Activated CD4-positive, alpha-beta T cell treated with anti-CD3 and anti-CD28 coated beads, Interleukin-2, amount 50 U/mL, for 48 hours (primary cell): Measurements from ENCODE around the gene TMEM131.
"Not testable (repeated sequence)": the region's sequence is repeated elsewhere in the genome, so short reads cannot be mapped to it uniquely, and the experiment has no call there.

Experiments
- DNase-seq, 2 experiments: peaks; one replicate each; pipeline ENCODE4 v3.0.0-alpha.2; 2020

Gene TMEM131

DNA sequence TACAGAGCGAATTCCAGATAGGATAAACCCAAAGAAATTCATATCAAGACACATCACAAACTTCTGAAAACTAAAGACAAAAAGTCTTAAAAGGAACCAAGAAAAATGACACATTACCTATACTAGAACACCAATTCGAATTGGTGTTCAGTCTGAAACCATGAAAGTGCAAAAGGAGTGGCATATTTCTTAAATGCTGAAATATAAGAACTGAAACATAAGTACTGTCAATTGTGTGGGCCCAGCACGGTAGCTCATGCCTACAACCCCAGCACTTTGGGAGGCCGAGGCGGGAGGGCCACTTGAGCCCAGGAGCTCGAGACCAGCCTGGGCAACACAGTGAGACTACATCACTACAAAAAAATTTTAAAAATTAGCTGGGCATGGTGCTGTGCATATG lies 43.4 kb downstream of the TMEM131 start:
- no peak for DNase-seq

DNA sequence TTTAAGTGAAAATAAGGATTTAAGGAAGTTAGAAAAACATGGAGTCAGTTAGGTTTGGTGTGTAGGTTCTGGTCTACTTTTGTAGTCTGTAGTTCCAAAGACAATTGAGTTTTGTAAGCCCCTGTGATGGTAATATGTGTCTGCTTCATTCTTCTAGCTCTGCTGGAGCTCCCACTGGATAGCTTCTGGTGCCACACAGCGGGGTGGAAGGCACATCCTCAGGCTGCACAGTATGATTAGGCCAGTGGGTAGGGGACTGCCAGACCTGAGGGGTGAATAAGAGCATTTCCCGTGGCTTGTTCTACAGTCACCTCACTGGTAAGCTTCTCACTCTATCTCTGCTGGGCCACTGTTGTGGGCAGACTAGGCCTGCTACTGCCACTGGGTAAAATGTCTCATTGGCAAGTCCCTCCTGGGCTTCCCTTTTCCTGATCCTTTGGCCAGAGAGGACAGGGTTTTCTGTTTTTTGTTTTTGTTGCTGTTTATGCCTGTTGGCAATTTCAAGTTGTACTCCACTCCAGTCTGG lies 44.5 kb downstream of the TMEM131 start:
- DNase-seq = peak in 1 of 2 experiments; percentile 27

DNA sequence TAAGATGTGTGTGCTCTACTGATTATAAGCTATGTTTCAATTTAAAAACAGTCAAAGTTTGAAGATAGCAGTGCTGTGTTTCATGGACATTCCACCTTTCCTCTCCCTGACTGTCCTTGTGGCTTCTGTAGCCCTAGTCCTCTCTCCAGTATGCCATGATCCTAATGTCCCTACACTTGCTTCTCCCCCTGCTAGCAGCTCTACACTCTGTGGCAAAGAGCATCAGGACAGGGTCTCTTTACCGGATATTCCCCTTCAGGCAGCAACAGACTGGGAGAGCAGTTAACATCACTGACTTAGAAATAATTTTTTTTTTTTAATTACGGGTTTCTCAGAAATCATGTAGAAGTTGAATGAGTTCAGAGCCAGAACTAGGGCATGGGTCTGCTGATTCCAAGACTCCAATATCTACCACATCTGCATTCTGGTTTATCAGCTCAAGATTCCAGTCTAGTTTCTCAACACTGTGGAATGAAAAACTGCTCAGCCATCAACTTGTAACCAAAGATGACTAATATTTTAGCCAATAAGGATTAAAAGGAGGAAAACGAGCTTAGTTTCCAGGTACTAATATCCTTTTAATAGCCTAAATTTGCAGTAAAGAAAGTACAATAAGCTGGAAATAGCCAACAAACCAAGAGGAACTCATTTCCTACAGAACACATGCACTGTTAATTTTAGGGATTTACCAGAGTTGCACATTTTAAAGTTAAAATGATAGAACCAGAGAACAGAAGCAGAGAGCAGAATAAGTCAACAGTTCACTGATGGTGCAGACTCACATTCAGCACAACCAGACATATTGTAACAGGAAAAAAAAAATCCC lies 45.2 kb downstream of the TMEM131 start:
- DNase-seq = no peak

DNA sequence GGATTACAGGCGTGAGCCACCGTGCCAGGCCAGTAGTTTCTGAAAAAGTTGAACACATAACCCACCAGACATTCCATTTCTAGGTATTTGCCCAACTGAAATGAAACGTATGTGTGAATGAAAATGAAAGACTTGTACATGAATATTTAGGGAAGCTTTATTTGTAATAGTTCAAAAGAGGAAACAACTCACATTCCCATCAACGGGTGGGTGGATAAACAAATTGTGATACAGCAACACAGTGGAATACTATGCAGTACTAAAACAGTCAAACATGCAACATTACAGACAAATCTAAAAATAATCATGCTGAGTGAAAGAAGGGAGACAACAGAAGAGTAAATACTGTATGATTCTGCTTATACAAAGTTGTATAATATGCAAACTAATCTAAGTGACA lies 46.8 kb downstream of the TMEM131 start:
- no peak for DNase-seq

DNA sequence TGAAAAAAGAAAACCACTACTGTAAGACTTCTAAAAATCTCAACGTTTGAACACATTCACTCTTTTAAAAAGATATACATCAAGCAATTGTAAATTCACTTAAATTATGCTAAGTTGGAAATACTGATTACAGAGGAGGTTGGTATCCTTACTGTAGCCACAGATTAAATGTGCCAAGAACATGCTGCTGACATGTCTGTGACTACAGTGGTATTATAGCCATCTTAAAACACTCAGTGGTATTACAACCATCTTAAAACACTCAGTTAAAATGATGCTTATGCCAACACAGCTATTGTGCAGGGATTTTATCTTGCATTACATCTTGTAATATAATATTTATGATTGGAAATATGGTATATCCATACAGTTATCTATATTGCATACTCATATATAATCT lies 50.0 kb downstream of the TMEM131 start:
- DNase-seq = no peak

DNA sequence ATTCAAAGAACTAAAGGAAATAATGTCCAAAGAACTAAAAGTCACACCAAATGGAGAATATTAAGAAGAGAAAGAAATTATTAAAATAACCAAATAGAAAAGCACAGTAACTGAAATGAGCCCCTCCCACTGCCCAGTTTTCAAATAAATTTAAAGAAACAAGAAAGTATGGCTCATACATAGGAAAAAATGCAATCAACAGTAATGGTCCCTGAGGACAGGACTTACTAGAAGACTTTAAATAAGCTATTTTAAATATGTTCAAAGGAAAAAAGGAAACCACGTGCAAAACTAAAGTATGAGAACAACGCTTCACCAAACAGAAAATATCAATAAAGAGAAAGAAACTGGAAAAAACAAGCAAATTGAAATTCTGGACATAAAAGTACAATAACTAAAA lies 58.9 kb downstream of the TMEM131 start:
- DNase-seq = no peak

DNA sequence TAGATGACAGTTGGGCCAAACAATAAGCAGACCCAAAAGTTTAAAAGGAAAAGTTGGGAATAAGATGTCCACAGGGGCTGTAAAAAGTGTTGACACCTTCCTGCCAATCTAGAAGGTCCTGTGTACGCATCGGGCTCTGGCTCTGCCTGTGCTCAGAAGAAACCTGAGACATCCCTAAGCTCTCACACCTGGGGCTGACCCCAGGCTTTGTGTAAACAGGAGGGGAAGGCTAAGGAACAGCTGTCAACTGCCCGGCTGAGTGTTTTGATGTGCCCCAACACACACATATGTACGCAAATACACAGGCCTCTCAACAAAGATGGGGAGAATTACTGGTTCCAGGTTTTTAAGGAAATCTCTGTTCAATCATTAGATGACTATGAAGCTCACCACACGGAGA lies 59.5 kb downstream of the TMEM131 start:
- no peak for DNase-seq

DNA sequence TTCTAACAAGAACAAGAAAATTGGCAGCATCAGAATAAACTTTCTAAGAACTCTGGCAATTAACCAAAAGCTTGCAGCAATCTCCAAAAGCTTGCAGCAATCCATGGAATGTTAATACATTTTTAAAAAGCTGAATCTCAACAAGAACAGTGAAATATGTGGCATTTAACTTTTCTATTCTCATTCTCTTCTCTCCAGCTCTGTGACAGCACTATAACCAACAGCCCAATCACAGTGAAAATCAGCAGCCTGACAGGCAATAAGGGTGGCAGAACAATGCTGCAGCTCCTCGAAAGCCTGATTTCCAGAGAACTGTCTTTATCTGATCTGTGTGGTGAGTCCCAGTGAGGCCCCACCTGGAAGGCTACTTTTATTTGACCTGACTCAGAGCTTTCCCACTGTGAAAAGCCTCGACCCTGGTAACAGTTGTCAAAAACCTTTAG lies 60.0 kb downstream of the TMEM131 start:
- DNase-seq = peak; percentile 5 to 9

DNA sequence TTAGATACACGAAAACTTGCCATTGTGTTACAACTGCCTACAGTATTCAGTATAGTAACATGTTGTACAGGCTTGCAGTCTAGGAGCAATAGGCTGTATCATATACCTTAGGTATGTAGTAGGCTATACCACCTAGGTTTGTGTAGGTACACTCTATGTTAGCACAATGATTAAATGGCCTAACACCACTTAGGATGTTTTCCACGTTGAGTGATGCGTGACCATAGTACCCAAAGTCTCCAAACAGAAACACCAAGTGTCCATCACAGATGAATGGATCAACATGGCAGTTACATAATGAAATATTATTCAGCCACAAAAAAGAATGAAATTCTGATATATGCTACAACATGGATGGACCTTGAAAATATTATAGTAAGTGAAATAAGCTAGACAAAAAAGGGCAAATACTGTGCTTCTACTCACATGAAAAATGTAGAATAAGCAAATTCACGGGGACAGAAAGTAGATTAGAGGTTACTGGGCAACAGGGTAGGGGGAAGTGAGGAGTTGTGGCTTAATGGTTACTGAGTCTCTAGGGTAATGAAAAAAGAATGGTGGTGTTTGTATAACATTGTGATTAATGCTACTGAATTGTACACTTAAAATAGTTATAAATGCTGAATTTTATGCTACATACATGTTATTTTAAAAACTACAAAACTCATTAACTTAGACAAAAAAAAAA lies 62.6 kb downstream of the TMEM131 start:
- no peak for DNase-seq

DNA sequence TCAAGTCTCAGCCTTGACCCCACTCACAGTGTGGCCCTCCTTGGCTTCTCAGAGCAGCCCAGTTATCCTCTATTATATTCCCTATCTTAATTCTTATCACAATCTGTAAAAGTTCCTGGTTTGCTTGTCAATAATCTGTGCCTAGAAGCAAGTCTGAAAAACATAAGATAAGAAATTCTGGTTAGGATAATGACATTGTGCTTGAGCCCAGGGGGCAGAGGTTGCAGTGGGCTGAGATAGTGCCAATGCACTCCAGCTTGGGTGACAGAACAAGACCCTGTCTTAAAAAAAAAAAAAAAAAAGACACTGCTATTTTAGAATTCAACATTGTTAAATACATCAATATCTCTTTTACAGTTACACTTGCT lies 63.9 kb downstream of the TMEM131 start:
- DNase-seq = no peak

DNA sequence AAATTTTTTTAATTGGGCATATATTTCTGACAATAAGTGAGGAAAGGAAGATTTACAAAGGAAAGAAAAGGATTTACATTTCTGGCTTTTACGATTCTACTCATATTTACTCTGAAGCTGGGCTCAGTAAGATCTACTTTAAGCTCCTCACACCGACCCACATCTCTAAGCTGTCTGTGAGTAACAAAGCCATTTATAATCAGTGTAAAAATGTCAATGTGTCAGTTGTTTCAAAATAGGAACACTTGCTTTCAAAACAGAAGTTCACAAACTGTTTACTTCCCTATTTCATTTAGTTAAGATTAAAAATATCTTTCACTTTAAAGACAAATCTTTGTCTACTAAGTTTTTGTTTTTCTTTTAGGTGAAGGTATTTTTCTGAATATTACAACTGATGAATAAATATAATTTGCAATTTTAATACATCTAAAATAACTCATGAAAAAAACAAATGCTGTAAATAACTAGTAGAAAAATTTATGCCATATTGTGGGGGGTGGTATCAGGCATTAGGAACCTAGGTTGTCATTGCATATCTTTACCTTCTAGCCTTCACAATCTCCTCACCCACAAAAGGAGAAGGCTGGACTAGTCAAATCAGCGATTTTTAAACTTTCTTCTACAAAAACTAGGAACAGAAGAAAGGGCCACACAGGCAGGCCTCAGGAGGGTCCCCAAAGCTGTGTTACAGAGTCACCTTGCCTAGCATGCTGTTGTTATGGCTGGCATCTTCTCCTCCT lies 64.5 kb downstream of the TMEM131 start:
- no peak for DNase-seq

DNA sequence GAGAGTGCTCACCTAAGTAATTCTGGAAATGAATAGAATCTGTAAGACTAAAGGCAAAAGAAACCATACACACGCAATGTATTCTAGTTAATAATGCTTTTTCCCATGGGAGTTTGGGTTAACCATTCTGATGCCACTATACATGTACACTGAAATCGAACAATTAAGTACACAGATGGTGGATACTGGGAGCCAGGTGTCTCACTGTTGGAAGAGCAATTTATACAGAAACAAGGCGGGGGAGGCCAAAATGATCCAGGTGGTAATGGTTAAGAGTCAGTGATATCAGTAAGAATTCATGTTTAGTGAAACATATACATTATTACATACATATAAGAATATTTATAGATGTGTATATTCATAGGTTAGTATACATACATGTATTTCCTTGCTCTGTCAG lies 67.2 kb downstream of the TMEM131 start:
- no peak for DNase-seq

DNA sequence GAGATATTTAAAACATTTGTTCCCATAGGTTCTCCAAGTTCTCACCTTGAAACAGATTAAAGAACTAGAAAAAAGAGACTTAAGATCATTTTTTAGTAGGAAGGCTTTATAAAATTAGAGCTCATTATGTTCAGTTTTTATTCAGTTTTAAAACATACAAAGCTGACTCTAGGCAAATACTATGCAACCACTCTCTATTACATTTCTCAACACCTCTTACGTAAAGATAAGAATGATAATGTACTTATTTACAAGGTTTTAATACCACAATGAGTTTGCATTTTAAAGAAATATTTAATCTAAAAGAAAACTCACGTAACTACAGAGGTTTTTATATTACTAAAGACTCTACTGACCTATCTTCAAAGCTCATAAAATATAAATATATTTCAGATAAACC lies 68.8 kb downstream of the TMEM131 start:
- DNase-seq = no peak

DNA sequence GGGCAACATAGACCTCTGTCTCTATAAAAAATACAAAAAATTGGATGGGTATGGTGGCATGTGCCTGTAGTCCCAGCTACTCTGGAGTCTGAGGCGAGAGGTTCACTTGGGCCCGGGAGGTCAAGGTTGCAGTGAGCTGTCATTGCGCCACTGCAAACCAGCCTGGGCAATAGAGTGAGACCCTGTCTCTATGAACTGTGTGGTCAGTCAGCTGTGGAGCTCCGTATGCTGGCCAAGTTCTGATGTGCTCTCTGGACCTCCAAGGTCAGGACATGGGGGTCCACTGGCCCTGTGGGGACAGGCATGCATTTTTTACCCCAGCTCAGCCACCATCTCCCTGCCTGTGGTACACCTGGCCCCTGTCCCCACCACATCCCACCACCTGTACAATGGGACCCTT lies 71.6 kb downstream of the TMEM131 start:
- no peak for DNase-seq

DNA sequence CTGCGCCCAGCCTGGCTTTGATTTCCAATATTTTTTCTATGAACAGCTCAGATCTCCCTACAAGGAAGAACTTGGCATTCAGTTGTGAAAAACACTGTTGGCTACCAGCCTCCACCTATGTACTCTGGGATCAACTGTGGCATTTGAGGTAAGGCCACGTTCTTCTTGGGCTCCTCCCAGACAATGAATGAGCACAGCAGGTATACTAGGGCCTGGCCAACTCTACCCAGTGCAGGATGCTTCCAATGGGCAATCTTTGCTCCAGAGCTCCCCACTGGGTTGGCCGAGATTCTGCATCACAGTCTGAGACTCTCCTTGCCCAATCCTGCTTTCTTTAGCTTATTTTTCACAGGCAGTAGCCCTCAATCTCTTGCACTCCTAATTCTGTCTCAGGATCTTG lies 75.9 kb downstream of the TMEM131 start:
- no peak for DNase-seq

DNA sequence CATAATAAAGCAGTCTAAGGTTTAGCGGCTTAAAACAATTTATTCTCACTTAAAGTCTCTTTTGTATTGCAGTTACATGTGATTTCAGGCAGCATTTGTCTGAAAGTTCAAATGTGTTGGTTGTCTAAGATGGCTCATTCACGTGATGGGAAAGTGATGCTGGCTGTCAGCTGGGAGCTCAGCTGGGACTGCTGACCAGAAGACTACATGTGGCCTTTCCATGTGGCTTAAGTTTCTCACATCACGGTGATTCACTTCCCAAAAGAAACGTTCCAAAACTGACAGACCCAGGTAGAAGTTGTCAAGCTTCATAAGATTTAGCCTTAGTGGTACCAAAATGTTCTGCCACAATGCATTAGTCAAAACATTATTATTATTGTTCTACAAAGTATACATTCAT lies 76.9 kb downstream of the TMEM131 start:
- DNase-seq = no peak

DNA sequence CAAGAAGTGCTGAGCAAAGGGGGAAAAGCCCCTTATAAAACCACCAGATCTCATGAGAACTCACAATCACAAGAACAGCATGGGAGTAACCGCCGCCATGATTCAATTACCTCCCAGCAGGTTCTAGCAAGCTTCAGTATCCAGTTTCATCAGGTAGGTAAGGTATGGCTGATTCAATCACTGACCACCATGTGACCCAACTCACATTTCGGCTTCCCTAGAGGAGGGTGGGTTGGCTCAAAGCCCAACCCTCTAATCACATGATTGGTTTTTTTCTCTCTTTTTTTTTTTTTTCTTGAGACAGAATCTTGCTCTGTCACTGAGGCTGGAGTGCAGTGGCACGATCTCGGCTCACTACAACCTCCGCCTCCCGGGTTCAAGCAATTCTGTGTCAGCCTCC lies 78.1 kb downstream of the TMEM131 start:
- DNase-seq = not testable (repeated sequence)

DNA sequence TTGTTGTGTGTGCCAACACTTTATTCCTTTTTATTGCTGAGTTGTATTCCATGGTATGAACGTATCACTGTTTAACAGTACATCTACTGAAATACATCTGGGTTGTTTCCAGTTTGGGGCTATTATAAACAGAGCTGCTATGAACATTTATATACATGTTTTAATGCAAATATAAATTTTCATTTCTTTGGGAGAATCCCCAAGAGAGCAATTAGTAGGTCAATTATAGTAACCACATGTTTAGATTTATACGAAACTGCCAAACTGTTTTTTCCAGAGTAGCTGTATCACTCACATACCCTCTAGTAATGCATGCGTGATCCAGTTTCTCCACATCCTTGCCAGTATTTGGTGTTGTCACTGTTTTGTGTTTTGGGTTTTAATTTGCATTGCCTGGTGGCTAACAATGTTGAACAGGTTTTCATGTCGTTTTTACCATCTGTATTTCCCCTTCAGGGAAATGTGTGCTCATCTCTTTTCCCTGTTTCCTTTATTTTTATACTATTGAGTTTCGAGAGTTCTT lies 81.0 kb downstream of the TMEM131 start:
- no peak for DNase-seq

DNA sequence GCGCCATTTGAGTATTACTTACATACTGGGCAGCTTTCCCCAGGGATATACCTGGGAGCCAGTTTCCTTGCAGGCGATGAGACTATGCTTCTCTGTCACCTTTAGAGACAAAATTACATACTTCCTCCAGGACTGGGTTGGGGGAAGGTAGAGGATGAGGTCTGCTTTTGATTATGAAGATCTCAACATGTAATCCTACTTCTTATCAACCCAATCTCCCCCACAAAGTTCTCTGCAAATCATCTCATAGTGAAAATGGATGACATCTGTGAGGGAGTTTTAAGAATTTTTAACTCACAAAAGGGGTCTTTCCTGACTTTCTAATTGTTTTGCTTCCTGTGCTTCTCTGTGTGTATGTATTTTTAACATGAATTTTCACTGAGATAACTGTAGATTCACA lies 81.9 kb downstream of the TMEM131 start:
- no peak for DNase-seq

DNA sequence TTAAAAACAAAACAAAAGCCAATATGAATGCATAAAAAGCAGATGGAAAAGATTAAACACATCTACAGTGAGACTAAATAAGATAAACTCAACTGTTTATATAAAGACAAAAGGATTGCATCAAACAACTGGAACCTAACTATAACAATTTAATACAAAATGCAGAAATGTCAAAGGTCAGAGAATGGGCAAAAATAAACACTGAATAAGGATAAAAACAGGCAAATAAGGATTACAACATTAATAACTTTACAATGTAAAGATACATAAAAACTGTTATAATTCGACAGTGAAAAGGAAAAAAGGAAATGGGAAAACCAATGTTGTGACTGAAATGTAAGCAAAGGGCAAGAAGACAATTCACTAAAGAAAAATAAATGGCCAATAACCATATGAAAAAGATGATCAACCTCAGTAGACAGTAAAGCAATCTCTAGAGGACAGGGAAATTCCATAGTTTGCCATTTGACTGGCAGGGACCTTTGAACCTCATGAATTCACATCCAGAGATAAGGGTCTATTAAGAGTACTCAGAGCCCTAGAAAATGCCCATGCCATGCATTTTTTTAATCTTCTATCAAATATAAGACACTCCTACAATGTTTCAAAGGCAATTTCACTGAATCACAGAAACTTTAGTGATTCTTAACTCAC lies 83.7 kb downstream of the TMEM131 start:
- DNase-seq = no peak

DNA sequence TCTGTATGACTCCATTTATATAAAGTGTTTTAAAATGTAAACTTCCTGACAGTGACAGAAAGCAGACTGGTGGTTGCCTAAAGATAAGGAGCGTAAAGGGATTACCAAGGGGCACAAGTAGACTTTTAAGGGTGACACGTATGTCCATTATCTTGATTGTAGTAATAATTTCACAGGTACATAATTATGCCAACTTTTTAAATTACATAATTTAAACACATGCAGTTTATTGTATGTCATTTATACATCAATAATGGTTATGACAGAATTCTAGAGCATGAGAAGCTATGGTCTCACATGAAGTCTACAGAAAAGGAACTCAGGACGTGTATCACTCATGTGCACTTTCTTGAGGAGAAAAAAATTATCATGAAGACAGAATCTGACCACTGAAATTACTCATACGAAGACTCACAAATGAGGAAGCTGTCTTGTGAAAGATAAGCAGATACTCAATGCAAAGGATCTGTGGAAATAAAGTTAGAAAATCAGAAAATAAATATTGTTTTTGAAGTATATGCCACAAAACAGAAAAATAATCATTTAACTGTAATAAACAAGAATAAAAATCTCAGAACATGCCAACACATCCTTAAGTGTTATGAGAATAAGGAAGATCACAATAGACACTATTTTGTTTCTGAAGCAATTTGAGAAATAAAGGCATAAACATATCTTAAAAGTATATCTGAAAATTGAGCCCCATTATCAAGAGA lies 84.4 kb downstream of the TMEM131 start:
- no peak for DNase-seq
